CD4-positive, alpha-beta memory T cell (primary cell): ENCODE measurements around the gene DAPK1. TPM values are rescaled to one million over a fixed set of nuclear protein-coding genes. Genes with fewer than 3 reads are reported as not detected.

Experiments
- CTCF ChIA-PET: fragments of 350-600 bp; sonication (Branson Sonifier 250); formaldehyde crosslinking; loops from one replicate; lab custom pipeline; 2021; ENCODE audit warnings: inconsistent platforms; ENCODE audit not compliant: partially characterized antibody; lab: Charles Lee
- POLR2A ChIA-PET: fragments of 350-600 bp; sonication (Branson Sonifier 250); formaldehyde crosslinking; loops from one replicate; lab custom pipeline; 2021; ENCODE audit not compliant: partially characterized antibody; lab: Charles Lee
- DNase-seq, 5 donors: peaks; one replicate each; pipeline versions ENCODE4 v3.0.0 to v3.0.0-alpha.2; 2020 to 2022; ENCODE audit warnings: mixed read lengths in 1 of 5
- H3K27ac ChIP-seq: one replicate; pipeline ENCODE4 v1.7.0; 2013; ENCODE audit warnings: low read depth, low read length
- H3K27me3 ChIP-seq: 2 replicates; pipeline ENCODE4 v1.7.0; 2013; ENCODE audit warnings: mild to moderate bottlenecking, low read length, moderate library complexity; ENCODE audit not compliant: insufficient read depth
- H3K36me3 ChIP-seq: 2 replicates; pipeline ENCODE4 v1.7.0; 2013; ENCODE audit warnings: mild to moderate bottlenecking, low read length, moderate library complexity; ENCODE audit not compliant: insufficient read depth
- H3K4me1 ChIP-seq: 2 replicates; pipeline ENCODE4 v1.7.0; 2013; ENCODE audit warnings: mild to moderate bottlenecking, low read length, moderate library complexity; ENCODE audit not compliant: insufficient read depth
- H3K4me3 ChIP-seq, 2 donors: one replicate each; pipeline ENCODE4 v1.7.0; 2013; ENCODE audit warnings: low read length in 2 of 2, mild to moderate bottlenecking in 1 of 2
- H3K9me3 ChIP-seq, 2 donors: one replicate each; pipeline ENCODE4 v1.7.0; 2013; ENCODE audit warnings: low read length in 2 of 2, control low read depth in 1 of 2; ENCODE audit not compliant: control insufficient read depth in 1 of 2
- H3K27ac Mint-ChIP-seq, 7 donors: one replicate each; pipeline ENCODE4 v1.8.0; 2020 to 2021; ENCODE audit warnings: mixed read lengths in 7 of 7, mild to moderate bottlenecking in 6 of 7, inconsistent platforms in 3 of 7, moderate library complexity in 3 of 7
- H3K27me3 Mint-ChIP-seq, 2 donors: one replicate each; pipeline ENCODE4 v1.8.0; 2020 to 2021; ENCODE audit warnings: mixed read lengths in 2 of 2
- H3K36me3 Mint-ChIP-seq, 2 donors: one replicate each; pipeline ENCODE4 v1.8.0; 2020 to 2021; ENCODE audit warnings: mixed read lengths in 2 of 2, inconsistent platforms in 1 of 2, mild to moderate bottlenecking in 1 of 2
- H3K4me1 Mint-ChIP-seq, 4 donors: one replicate each; pipeline ENCODE4 v1.8.0; 2020 to 2021; ENCODE audit warnings: mixed read lengths in 4 of 4, mild to moderate bottlenecking in 1 of 4
- H3K4me3 Mint-ChIP-seq, 8 donors: one replicate each; pipeline ENCODE4 v1.8.0; 2020 to 2021; ENCODE audit warnings: mixed read lengths in 8 of 8, mild to moderate bottlenecking in 7 of 8, moderate library complexity in 6 of 8, inconsistent platforms in 3 of 8
- H3K9me3 Mint-ChIP-seq, 8 donors: one replicate each; pipeline ENCODE4 v1.8.0; 2020 to 2021; ENCODE audit warnings: mixed read lengths in 8 of 8, mild to moderate bottlenecking in 5 of 8, inconsistent platforms in 3 of 8, moderate library complexity in 1 of 8
- intact Hi-C: fragments of 100-400 bp; cut with micrococcal nuclease; formaldehyde crosslinking; loops from one replicate; pipeline ENCODE4 v1.15.1; 2023
- polyA plus RNA-seq, 2 donors: library from polyadenylated mRNA; unstranded; fragments of 300-500 nt; fragmentation: Illumina TruSeq; gene quantifications; one replicate each; pipeline ENCODE4 v1.2.3, GENCODE V29; 2021
- total RNA-seq, 2 experiments: library from RNA; stranded (reverse); gene quantifications; one replicate each; pipeline ENCODE4 v1.2.3, GENCODE V29; 2021

DAPK1 gene
- total and polyA plus RNA-seq, 4 experiments from 2014 or later = 1.7 to 2.2 TPM; not detected in 2

- Mint-ChIP-seq H3K27me3 (peaks cover 3 to 14% of the 10 kb centered on the region in 2 donors), H3K9me3 (peaks cover 0 to 7% (median 3%) of the 10 kb centered on the region in 8 donors), H3K27ac (no peak overlapping the region), H3K4me3 (no peak overlapping the region), H3K36me3 (no peaks in the 10 kb centered on the region), H3K4me1 (no peaks in the 10 kb centered on the region)
- POLR2A ChIA-PET = no interaction called here
- no peak for DNase-seq
- Histone ChIP-seq H3K4me3 (no peak overlapping the region), H3K27me3 (no peaks in the 10 kb centered on the region), H3K27ac (no peak overlapping the region), H3K36me3 (no peaks in the 10 kb centered on the region), H3K4me1 (no peaks in the 10 kb centered on the region), H3K9me3 (no peaks in the 10 kb centered on the region)
- CTCF ChIA-PET = no interaction called here
- intact Hi-C loops = no loop called here
These were observed 118.0 kb downstream of the DAPK1 start for GRCh38 chr9:87615547-87616148.

- Histone ChIP-seq H3K4me1 (no peaks in the 10 kb centered on the region), H3K27ac (no peak overlapping the region), H3K27me3 (no peaks in the 10 kb centered on the region), H3K36me3 (no peaks in the 10 kb centered on the region), H3K4me3 (no peak overlapping the region), H3K9me3 (no peaks in the 10 kb centered on the region)
- Mint-ChIP-seq H3K4me3 (no peak overlapping the region), H3K4me1 (no peaks in the 10 kb centered on the region), H3K27ac (no peak overlapping the region), H3K27me3 (peaks cover 7 to 13% of the 10 kb centered on the region in 2 donors), H3K9me3 (peaks cover 0 to 7% (median 4%) of the 10 kb centered on the region in 8 donors), H3K36me3 (no peaks in the 10 kb centered on the region)
- ChIA-PET CTCF (no interaction called here), POLR2A (no interaction called here)
- intact Hi-C loops = no loop called here
- DNase-seq = no peak
These were observed 120.6 kb downstream of the DAPK1 start for GRCh38 chr9:87618226-87618625.

GRCh38 chr9:87618931-87619330 lies 121.3 kb downstream of the DAPK1 start:
- CTCF ChIA-PET = no interaction called here
- Histone ChIP-seq H3K9me3 (no peaks in the 10 kb centered on the region), H3K4me1 (no peaks in the 10 kb centered on the region), H3K27ac (no peak overlapping the region), H3K27me3 (no peaks in the 10 kb centered on the region), H3K36me3 (no peaks in the 10 kb centered on the region), H3K4me3 (no peak overlapping the region)
- Mint-ChIP-seq H3K4me1 (no peaks in the 10 kb centered on the region), H3K9me3 (peaks cover 0 to 7% (median 4%) of the 10 kb centered on the region in 8 donors), H3K27me3 (peaks cover 8 to 13% of the 10 kb centered on the region in 2 donors), H3K4me3 (no peak overlapping the region), H3K36me3 (no peaks in the 10 kb centered on the region), H3K27ac (no peak overlapping the region)
- intact Hi-C loops = no loop called here
- no peak for DNase-seq
- POLR2A ChIA-PET = no interaction called here

- no peak for DNase-seq
- intact Hi-C loops = no loop called here
- Mint-ChIP-seq H3K4me3 (no peak overlapping the region), H3K9me3 (peaks cover 0 to 9% (median 4%) of the 10 kb centered on the region in 8 donors), H3K27ac (no peak overlapping the region), H3K27me3 (peaks cover 8 to 13% of the 10 kb centered on the region in 2 donors), H3K36me3 (no peaks in the 10 kb centered on the region), H3K4me1 (no peaks in the 10 kb centered on the region)
- ChIA-PET CTCF (no interaction called here), POLR2A (no interaction called here)
- Histone ChIP-seq H3K9me3 (no peaks in the 10 kb centered on the region), H3K36me3 (no peaks in the 10 kb centered on the region), H3K4me3 (no peak overlapping the region), H3K27ac (no peak overlapping the region), H3K4me1 (no peaks in the 10 kb centered on the region), H3K27me3 (no peaks in the 10 kb centered on the region)
These were observed 121.7 kb downstream of the DAPK1 start for GRCh38 chr9:87619346-87619745.

- Mint-ChIP-seq H3K4me1 (no peaks in the 10 kb centered on the region), H3K4me3 (no peak overlapping the region), H3K27ac (no peak overlapping the region), H3K36me3 (no peaks in the 10 kb centered on the region), H3K9me3 (peaks cover 0 to 12% (median 4%) of the 10 kb centered on the region in 8 donors), H3K27me3 (peaks cover 7 to 10% of the 10 kb centered on the region in 2 donors)
- Histone ChIP-seq H3K4me1 (no peaks in the 10 kb centered on the region), H3K27ac (no peak overlapping the region), H3K9me3 (no peaks in the 10 kb centered on the region), H3K4me3 (no peak overlapping the region), H3K27me3 (no peaks in the 10 kb centered on the region), H3K36me3 (no peaks in the 10 kb centered on the region)
- CTCF ChIA-PET = no interaction called here
- intact Hi-C loops = no loop called here
- no peak for DNase-seq
- POLR2A ChIA-PET = no interaction called here
These were observed 123.2 kb downstream of the DAPK1 start for GRCh38 chr9:87620731-87621322.

GRCh38 chr9:87622098-87622497 lies 124.4 kb downstream of the DAPK1 start:
- Mint-ChIP-seq H3K9me3 (peaks cover 0 to 12% (median 4%) of the 10 kb centered on the region in 8 donors), H3K4me1 (no peaks in the 10 kb centered on the region), H3K36me3 (no peaks in the 10 kb centered on the region), H3K27ac (no peak overlapping the region), H3K27me3 (peaks cover 8 to 10% of the 10 kb centered on the region in 2 donors), H3K4me3 (no peak overlapping the region)
- H3K4me1 ChIP-seq = no peaks in the 10 kb centered on the region
- intact Hi-C loops = no loop called here
- ChIA-PET POLR2A (no interaction called here), CTCF (no interaction called here)
- no peaks in the 10 kb centered on the region for H3K27me3 ChIP-seq
- H3K27ac ChIP-seq = no peak overlapping the region
- no peaks in the 10 kb centered on the region for H3K36me3 ChIP-seq
- no peaks in the 10 kb centered on the region for H3K9me3 ChIP-seq
- DNase-seq = no peak
- no peak overlapping the region for H3K4me3 ChIP-seq

- no peak overlapping the region for H3K4me3 Mint-ChIP-seq
- H3K27me3 Mint-ChIP-seq = peaks cover 8 to 10% of the 10 kb centered on the region in 2 donors
- no peaks in the 10 kb centered on the region for H3K27me3 ChIP-seq
- no peak for DNase-seq
- H3K4me1 Mint-ChIP-seq = no peaks in the 10 kb centered on the region
- H3K9me3 Mint-ChIP-seq = peaks cover 0 to 12% (median 4%) of the 10 kb centered on the region in 8 donors
- H3K4me1 ChIP-seq = no peaks in the 10 kb centered on the region
- no peaks in the 10 kb centered on the region for H3K36me3 Mint-ChIP-seq
- intact Hi-C loops = no loop called here
- no peak overlapping the region for H3K4me3 ChIP-seq
- no peaks in the 10 kb centered on the region for H3K9me3 ChIP-seq
- H3K36me3 ChIP-seq = no peaks in the 10 kb centered on the region
- no peak overlapping the region for H3K27ac Mint-ChIP-seq
- H3K27ac ChIP-seq = no peak overlapping the region
- CTCF ChIA-PET = no interaction called here
- POLR2A ChIA-PET = no interaction called here
These were observed 125.3 kb downstream of the DAPK1 start for GRCh38 chr9:87622923-87623322.
